Psoas muscle (tissue), 8 donors: ENCODE results near the gene ELFN1. TPM values are rescaled to one million over a fixed set of nuclear protein-coding genes. Genes with fewer than 3 reads are reported as not detected.
A peak's percentile ranks its signal among the peaks of the same experiment; 100 is the strongest.

Experiments used
- ATAC-seq, 4 donors: fragments of 200-7000 bp; cut with Tn5 transposase; one replicate each; pipeline ENCODE4 v1.9.1; 2020; ENCODE audit warnings: moderate library complexity in 3 of 4, mild to moderate bottlenecking in 2 of 4
- DNase-seq, 2 donors: peaks; one replicate each; pipeline ENCODE4 v3.0.0-alpha.2; 2020
- H3K27ac ChIP-seq: fragments of 200-600 bp; one replicate; pipeline ENCODE4 v1.8.0; 2022
- H3K27me3 ChIP-seq, 3 donors: fragments of 200-600 bp in 1 of 3; one replicate each; pipeline versions ENCODE4 v1.6.1 to v1.8.0; 2013 to 2022; ENCODE audit warnings: low read length in 2 of 3, mild to moderate bottlenecking in 2 of 3, moderate library complexity in 1 of 3; ENCODE audit not compliant: insufficient read depth in 3 of 3
- H3K36me3 ChIP-seq, 2 donors: fragments of 200-600 bp in 1 of 2; one replicate each; pipeline versions ENCODE4 v1.6.1 to v1.8.0; 2013 to 2022; ENCODE audit warnings: low read depth in 1 of 2, mild to moderate bottlenecking in 1 of 2, moderate library complexity in 1 of 2; ENCODE audit not compliant: insufficient read depth in 1 of 2
- H3K4me1 ChIP-seq: fragments of 200-600 bp; one replicate; pipeline ENCODE4 v1.8.0; 2022
- H3K4me3 ChIP-seq: fragments of 200-600 bp; one replicate; pipeline ENCODE4 v1.8.0; 2022; ENCODE audit warnings: mild to moderate bottlenecking
- H3K9me3 ChIP-seq: fragments of 200-600 bp; one replicate; pipeline ENCODE4 v1.8.0; 2022
- WGBS, 3 donors: extraction: QIAGEN DNeasy Blood & Tissue Kit; methylation state at CpG; one replicate each; pipeline versions ENCODE4 v1.1.6 to v1.1.7; 2013; 5-methylcytosine and 5-hydroxymethylcytosine counted together
- intact Hi-C, 2 donors: fragments of 100-400 bp; cut with DNase I; formaldehyde crosslinking; loops; one replicate each; pipeline versions ENCODE4 v1.11.0 to v1.14.2; 2022
- polyA plus RNA-seq, 3 donors: library from polyadenylated mRNA; stranded (reverse); fragments of 200-250 nt; gene quantifications; one replicate each; pipeline ENCODE4 v1.2.3, GENCODE V29; 2013
- total RNA-seq, 4 donors: library from RNA; stranded (reverse); fragmentation: NEBNext Ultra II Directional in 2 of 4; extraction: Animal tissue kit (Norgen Biotek cat#: 25700) in 2 of 4; gene quantifications; one replicate each; pipeline versions ENCODE4 v1.2.1 to v1.2.4, GENCODE V29; 2021 to 2023
- TF ChIP-seq, protein P1 (sequence below): fragments of 200-600 bp; IDR thresholded peaks from one replicate; pipeline ENCODE4 v1.8.0; 2022; ENCODE audit warnings: antibody characterized with exemption
- donor health status: healthy with polysubstance abuse.
- donor health status: DM: no; HTN: no; CAD: no; lungs with moderate emphysema.
- donor health status: Bipolar disorder and iron deficiency.
- donor health status: healthy.
- donor health status: DM: yes; HTN: yes; CAD: no.
- donor health status: DM: no; HTN: no; CAD: no.
- donor health status: DM: no; HTN: no; CAD: no.
- donor health status: DM: yes; HTN: yes; CAD: no.

The ELFN1 gene
- total and polyA plus RNA-seq, 7 donors: 0.11 to 0.87 (median 0.64) TPM

DNA sequence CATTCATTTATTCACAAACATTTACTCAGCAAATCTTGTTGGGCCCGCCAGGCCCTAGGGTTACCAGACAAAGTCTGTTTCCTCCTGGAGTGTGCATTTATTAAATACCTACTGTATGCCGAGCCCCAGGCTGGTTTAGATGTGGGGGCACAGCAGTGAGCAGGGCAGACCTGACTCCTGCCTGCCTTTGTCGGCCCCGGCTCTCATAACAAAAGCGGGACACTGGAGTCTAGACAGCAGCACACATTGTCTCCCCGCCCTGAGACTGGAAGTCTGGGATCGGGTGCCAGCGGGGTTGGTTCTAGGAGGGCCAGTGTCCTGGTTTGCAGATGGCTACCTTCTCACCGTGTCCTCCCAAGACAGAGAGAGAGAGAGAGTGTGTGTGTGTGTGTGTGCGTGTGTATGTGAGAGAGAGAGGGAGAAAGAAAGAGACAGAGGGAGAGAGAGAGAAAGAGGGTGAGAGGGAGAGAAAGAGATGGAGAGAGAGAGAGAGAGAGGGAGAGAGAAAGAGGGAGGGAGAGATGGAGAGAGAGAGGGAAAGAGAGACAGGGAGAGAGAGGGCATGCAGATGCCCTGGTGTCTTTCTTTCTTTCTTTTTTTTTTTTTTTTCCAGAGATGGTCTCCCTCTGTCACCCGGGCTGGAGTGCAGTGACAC lies 25.9 kb downstream of the ELFN1 start:
- 79 to 85% (median 81%) methylated on average over 11 of the region's 11 CpGs for WGBS, 3 donors
- Histone ChIP-seq H3K4me3 (no peak overlapping the region), H3K9me3 (no peaks in the 10 kb centered on the region), H3K27ac (no peak overlapping the region), H3K36me3 (no peaks in the 10 kb centered on the region), H3K4me1 (peaks cover 9% of the 10 kb centered on the region), H3K27me3 (peaks cover 0 to 32% (median 2%) of the 10 kb centered on the region in 3 donors)
- intact Hi-C loops: no loop called here
- ATAC-seq (no peak), DNase-seq (peak in 1 of 2 donors; percentile 15)
- TF ChIP-seq, protein P1, sequence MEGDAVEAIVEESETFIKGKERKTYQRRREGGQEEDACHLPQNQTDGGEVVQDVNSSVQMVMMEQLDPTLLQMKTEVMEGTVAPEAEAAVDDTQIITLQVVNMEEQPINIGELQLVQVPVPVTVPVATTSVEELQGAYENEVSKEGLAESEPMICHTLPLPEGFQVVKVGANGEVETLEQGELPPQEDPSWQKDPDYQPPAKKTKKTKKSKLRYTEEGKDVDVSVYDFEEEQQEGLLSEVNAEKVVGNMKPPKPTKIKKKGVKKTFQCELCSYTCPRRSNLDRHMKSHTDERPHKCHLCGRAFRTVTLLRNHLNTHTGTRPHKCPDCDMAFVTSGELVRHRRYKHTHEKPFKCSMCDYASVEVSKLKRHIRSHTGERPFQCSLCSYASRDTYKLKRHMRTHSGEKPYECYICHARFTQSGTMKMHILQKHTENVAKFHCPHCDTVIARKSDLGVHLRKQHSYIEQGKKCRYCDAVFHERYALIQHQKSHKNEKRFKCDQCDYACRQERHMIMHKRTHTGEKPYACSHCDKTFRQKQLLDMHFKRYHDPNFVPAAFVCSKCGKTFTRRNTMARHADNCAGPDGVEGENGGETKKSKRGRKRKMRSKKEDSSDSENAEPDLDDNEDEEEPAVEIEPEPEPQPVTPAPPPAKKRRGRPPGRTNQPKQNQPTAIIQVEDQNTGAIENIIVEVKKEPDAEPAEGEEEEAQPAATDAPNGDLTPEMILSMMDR: no peak

DNA sequence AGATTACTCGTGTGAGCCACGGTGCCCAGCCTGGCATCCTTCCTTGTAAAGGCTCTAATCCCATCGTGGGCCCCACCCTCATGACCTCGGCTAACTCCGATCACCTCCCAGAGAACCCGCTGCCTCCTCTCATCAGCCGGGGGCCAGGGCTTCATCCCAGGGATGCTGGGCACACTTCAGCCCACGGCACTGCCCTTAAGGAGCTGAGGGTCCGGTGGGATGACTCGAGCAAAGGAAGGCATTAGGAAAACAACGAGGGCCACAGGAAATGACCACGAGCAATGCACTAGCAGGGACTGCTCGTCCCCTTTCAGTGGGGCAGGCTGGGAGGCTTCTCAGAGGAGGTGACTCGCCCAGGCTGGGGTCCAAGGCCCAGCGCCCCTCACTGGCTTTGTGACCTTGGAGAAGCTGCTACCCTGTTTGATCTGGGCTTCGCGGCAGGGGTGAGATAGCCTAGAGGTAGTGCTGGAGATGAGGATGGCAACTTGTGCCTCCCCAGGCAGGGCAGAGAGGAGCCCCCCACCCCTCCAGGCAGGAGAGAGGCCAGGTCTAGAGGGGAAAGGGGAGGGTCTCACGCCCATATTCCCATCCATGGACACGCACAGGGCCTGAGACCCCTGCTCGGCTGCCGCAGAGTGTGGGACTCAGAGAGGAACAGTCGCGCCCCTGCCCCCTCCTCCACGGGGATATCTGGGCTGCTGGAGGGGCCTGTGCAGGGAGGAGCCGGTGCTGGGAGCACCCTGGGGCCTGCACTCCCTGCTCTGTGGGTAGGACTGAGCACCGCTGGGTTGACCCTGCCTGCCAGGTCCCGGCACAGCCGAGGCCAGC lies 26.8 kb downstream of the ELFN1 start:
- ATAC-seq (peak in 1 of 4 donors; percentile 31), DNase-seq (peak in 1 of 2 donors; percentile 27)
- Histone ChIP-seq H3K36me3 (no peaks in the 10 kb centered on the region), H3K27me3 (peaks cover 0 to 32% (median 2%) of the 10 kb centered on the region in 3 donors), H3K27ac (no peak overlapping the region), H3K9me3 (peaks cover 3% of the 10 kb centered on the region), H3K4me3 (no peak overlapping the region), H3K4me1 (peaks cover 5% of the 10 kb centered on the region)
- intact Hi-C loops: no loop called here
- WGBS, 3 donors: 74 to 78% (median 75%) methylated on average over 25 to 28 of the region's 28 CpGs
- TF ChIP-seq, protein P1: no peak

DNA sequence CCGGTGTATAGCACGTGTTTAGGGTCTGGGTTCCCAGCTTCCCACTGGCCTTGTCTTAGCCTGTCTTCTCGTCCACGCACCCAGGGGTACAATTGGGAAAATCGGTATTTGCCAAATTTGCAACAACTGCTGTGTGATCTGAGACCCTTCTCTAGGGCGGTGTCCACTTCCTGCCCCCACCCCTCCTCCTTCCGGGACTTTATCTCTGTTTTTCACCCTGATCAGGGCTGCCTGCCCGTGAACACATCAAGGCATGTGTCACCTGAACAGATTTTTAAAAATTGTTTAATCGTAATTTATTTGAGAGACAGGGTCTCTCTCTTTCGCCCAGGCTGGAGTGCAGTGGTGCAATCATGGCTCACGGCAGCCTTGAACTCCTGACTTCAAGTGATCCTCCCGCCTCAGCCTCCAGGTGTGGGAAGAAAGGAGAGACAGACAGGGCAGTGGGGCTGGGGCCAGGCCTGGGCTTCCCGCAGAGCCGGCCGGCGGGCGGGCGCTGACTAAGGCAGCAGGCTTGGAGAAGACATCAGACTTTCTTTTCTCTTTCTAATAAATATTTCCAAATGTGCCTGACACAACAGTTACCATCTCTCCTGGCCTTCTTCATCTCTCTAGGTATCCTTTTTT lies 27.5 kb downstream of the ELFN1 start:
- ATAC-seq: no peak
- Histone ChIP-seq H3K36me3 (no peaks in the 10 kb centered on the region), H3K4me1 (no peaks in the 10 kb centered on the region), H3K4me3 (no peak overlapping the region), H3K9me3 (peaks cover 5% of the 10 kb centered on the region), H3K27me3 (peaks cover 0 to 25% (median 5%) of the 10 kb centered on the region in 3 donors), H3K27ac (no peak overlapping the region)
- TF ChIP-seq, protein P1: no peak
- intact Hi-C loops: no loop called here
- DNase-seq: peak in 1 of 2 donors; percentile 19
- 78 to 87% (median 81%) methylated on average over 18 of the region's 18 CpGs for WGBS, 3 donors

DNA sequence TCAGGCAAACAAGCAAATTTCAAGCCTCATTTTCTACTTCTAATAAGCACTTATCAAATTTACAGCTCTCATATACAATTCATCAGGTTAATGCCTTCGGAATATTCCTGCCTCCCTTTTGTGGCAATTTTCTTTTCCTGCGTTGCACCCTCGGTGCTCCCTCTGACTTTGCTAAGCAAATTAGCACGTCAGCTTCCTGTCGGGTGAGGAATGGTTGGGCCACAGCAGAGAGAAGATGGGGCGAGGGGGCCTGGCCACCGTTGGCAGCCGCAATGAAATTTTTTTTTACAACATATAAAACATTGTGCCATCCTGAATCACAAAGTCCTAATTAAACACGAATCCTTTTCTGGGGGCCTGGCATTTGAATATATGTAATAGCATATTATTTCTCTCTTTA lies 28.1 kb downstream of the ELFN1 start:
- no peak for DNase-seq
- WGBS, 3 donors: 57 to 63% (median 61%) methylated on average over 9 of the region's 9 CpGs
- intact Hi-C loops: no loop called here

More for the DNA sequence above, 28.1 kb downstream of the ELFN1 start:
- Histone ChIP-seq H3K27me3 (peaks cover 0 to 19% (median 5%) of the 10 kb centered on the region in 3 donors), H3K27ac (no peak overlapping the region), H3K4me1 (no peaks in the 10 kb centered on the region), H3K36me3 (no peaks in the 10 kb centered on the region), H3K4me3 (no peak overlapping the region), H3K9me3 (peaks cover 10% of the 10 kb centered on the region)
- no peak for ATAC-seq
- TF ChIP-seq, protein P1: no peak
